Adrenal gland (tissue), 12 donors: Measurements from ENCODE around the gene SNX11. TPM values are rescaled to one million over a fixed set of nuclear protein-coding genes. Genes with fewer than 3 reads are reported as not detected.

Source experiments
- DNase-seq, 7 donors: peaks; one replicate each; pipeline ENCODE4 v3.0.0-alpha.2; 2019 to 2020
- H3K27ac ChIP-seq, 5 donors: fragments of 200-600 bp; sonication (generic) in 4 of 5; 1 replicate in 3 of 5; 2 replicates in 2 of 5; pipeline versions ENCODE4 v1.5.1 to v1.8.0; 2016 to 2020; ENCODE audit warnings: mild to moderate bottlenecking in 1 of 5
- H3K27me3 ChIP-seq: fragments of 200-600 bp; 2 replicates; pipeline ENCODE4 v1.8.0; 2021
- H3K36me3 ChIP-seq, 2 donors: fragments of 200-600 bp; replicated peaks in 1 of 2; 1 replicate in 1 of 2; 2 replicates in 1 of 2; pipeline versions ENCODE4 v1.5.1 to v1.8.0; 2018 to 2022
- H3K4me1 ChIP-seq, 2 donors: fragments of 200-600 bp; replicated peaks in 1 of 2; 1 replicate in 1 of 2; 2 replicates in 1 of 2; pipeline versions ENCODE4 v1.5.1 to v1.8.0; 2018 to 2021
- H3K4me3 ChIP-seq, 4 donors: fragments of 200-600 bp; sonication (generic) in 3 of 4; one replicate each; pipeline ENCODE4 v1.5.1; 2016 to 2018
- H3K9me3 ChIP-seq, 3 donors: fragments of 200-600 bp; sonication (generic) in 1 of 3; replicated peaks in 1 of 3; 1 replicate in 2 of 3; 2 replicates in 1 of 3; pipeline versions ENCODE4 v1.5.1 to v1.8.0; 2016 to 2021
- POLR2A ChIP-seq, 2 donors: fragments of 450-650 bp; IDR thresholded peaks; one replicate each; pipeline ENCODE4 v1.6.1; 2017; ENCODE audit warnings: antibody characterized with exemption in 2 of 2, mild to moderate bottlenecking in 2 of 2, moderate library complexity in 1 of 2
- WGBS, 4 donors: extraction: QIAGEN DNeasy Blood & Tissue Kit in 2 of 4; methylation state at CpG; one replicate each; pipeline versions ENCODE4 v1.1.5 to v1.1.7; 2013 to 2017; 5-methylcytosine and 5-hydroxymethylcytosine counted together
- intact Hi-C, 2 donors: fragments of 100-400 bp; cut with DNase I; formaldehyde crosslinking; loops; one replicate each; pipeline versions ENCODE4 v1.14.1 to v1.15.0; 2022 to 2023
- polyA plus RNA-seq, 3 donors: library from polyadenylated mRNA; stranded (reverse); fragments of 200-250 nt in 2 of 3; fragments of 350-450 nt in 1 of 3; fragmentation: Illumina TruSeq in 1 of 3; extraction: RNeasy Lipid Tissue Mini Kit (QIAGEN cat#74804) in 1 of 3; gene quantifications; one replicate each; pipeline ENCODE4 v1.2.3, GENCODE V29; 2013 to 2014
- total RNA-seq, 9 donors: library from RNA; depleted of rRNA in 4 of 9; stranded (reverse); fragments of >200 nt in 4 of 9; fragments of 120-200 nt in 1 of 9; fragmentation: NEBNext Ultra II Directional in 1 of 9; extraction: Animal tissue kit (Norgen Biotek cat#: 25700) in 1 of 9; gene quantifications; one replicate each; pipeline versions ENCODE4 v1.1.0 to v1.2.4, GENCODE V29; 2013 to 2023
- TF ChIP-seq, protein P1 (sequence below), 6 experiments: fragments of 450-650 bp in 4 of 6; fragments of 200-600 bp in 2 of 6; sonication (generic) in 1 of 6; IDR thresholded peaks; 1 replicate in 5 of 6; 2 replicates in 1 of 6; pipeline versions ENCODE4 v1.5.1 to v1.8.0; 2016 to 2021; ENCODE audit warnings: antibody characterized with exemption in 6 of 6, mild to moderate bottlenecking in 2 of 6, moderate library complexity in 1 of 6
- donor health status: healthy with polysubstance abuse.
- donor health status: Bipolar disorder and iron deficiency.
- donor health status: DM: yes; HTN: yes; CAD: no.
- donor health status: DM: no; HTN: no; CAD: no.
- donor health status: DM: no; HTN: no; CAD: no.
- donor health status: DM: yes; HTN: yes; CAD: no.

SNX11 gene
- total and polyA plus RNA-seq, 12 donors = 6.7 to 29.9 (median 15.2) TPM

DNA sequence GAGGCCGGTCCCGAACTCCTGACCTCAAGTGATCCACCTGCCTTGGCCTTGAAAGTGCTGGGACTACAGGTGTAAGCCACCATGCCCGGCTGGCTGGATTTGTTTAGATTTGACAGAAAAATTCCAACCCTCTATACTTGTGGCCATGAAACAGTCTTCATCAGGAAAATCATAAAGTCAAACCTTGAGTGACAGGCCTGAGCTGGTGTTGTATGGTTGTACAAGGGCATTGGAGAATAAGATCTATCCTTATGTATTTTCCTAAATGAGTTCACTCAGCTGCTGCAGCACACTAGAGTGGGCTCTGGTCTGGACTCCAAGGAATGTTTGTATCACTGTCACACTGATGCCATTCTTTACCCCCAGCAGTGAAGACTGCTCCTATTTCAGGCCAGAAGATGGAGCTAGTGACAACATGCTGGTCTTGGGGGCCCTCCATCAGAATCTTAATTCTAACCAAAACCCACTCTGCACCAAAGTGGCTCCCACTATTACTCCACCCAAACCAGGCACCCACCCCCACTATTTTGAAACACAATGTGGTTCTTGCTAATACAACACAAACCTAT, 27.4 kb downstream of the SNX11 start:
- no peak for DNase-seq
- intact Hi-C loops = loop anchor here in 1 of 2 donors (5.0 kb wide), 1 partner anchor 108 kb away; no protein-coding TSS in a partner anchor

DNA sequence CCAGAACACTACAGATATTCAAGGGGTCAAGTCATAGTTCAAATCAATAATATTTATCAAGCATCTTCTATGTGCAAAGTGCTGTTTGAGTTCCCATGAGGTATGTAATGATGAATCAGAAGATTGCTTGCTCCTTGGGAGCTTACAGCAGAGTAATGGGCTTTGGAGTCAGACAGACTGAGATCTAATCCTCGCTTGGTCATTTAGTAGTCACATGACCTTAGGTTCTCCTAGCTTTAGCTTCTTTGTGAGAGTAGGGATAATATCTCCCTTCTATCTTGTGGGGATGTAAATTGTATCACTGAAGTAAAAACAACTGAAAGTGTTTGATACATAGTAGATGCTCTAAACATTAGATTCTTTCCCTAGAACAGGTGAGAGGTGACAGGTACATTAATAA, 30.1 kb downstream of the SNX11 start:
- WGBS, 4 donors = 71 to 86% (median 84%) methylated on average over 1 of the region's 1 CpG
- no peaks in the 10 kb centered on the region for H3K9me3 ChIP-seq
- intact Hi-C loops = no loop called here
- no peaks in the 10 kb centered on the region for H3K27me3 ChIP-seq
- no peaks in the 10 kb centered on the region for H3K36me3 ChIP-seq
- H3K27ac ChIP-seq = no peak overlapping the region
- DNase-seq = no peak
- no peak overlapping the region for H3K4me3 ChIP-seq
- no peaks in the 10 kb centered on the region for H3K4me1 ChIP-seq
- TF ChIP-seq POLR2A (IDR thresholded peaks at IDR 0.05) = no peak
- TF ChIP-seq, protein P1, sequence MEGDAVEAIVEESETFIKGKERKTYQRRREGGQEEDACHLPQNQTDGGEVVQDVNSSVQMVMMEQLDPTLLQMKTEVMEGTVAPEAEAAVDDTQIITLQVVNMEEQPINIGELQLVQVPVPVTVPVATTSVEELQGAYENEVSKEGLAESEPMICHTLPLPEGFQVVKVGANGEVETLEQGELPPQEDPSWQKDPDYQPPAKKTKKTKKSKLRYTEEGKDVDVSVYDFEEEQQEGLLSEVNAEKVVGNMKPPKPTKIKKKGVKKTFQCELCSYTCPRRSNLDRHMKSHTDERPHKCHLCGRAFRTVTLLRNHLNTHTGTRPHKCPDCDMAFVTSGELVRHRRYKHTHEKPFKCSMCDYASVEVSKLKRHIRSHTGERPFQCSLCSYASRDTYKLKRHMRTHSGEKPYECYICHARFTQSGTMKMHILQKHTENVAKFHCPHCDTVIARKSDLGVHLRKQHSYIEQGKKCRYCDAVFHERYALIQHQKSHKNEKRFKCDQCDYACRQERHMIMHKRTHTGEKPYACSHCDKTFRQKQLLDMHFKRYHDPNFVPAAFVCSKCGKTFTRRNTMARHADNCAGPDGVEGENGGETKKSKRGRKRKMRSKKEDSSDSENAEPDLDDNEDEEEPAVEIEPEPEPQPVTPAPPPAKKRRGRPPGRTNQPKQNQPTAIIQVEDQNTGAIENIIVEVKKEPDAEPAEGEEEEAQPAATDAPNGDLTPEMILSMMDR (IDR thresholded peaks at IDR 0.05) = no peak

More for the DNA sequence above, 27.4 kb downstream of the SNX11 start:
- H3K27ac ChIP-seq = no peak overlapping the region
- no peak overlapping the region for H3K4me3 ChIP-seq
- no peaks in the 10 kb centered on the region for H3K4me1 ChIP-seq
- H3K9me3 ChIP-seq = no peaks in the 10 kb centered on the region
- 80 to 94% (median 86%) methylated on average over 3 of the region's 3 CpGs for WGBS, 4 donors
- H3K36me3 ChIP-seq = no peaks in the 10 kb centered on the region
- TF ChIP-seq POLR2A (IDR thresholded peaks at IDR 0.05) = no peak
- TF ChIP-seq, protein P1 (IDR thresholded peaks at IDR 0.05) = peak in 1 of 6 experiments; percentile 5
- no peaks in the 10 kb centered on the region for H3K27me3 ChIP-seq

DNA sequence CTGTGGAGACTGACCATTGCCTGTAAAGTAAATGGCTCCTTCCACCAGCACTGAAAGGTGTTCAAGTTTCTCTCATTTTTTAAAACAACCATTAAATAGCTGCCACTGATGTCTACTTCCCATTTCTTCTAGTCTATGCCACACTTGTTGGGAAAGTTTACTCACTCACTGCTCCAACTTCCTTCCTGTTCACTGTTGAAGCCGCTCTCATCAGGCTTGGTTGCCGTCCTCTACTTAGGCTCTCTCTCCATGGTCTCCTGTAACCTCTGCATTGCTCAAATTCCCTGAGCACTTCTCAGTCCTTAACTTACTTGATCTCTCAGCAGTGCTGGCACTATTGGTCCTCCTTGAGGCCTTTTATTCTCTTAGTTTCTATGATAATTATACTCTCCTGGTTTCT, 32.4 kb downstream of the SNX11 start:
- H3K27ac ChIP-seq = no peak overlapping the region
- H3K4me1 ChIP-seq = no peaks in the 10 kb centered on the region
- peak in 1 of 7 donors; percentile 12 for DNase-seq
- H3K9me3 ChIP-seq = no peaks in the 10 kb centered on the region
- TF ChIP-seq, protein P1 (IDR thresholded peaks at IDR 0.05) = no peak
- TF ChIP-seq POLR2A (IDR thresholded peaks at IDR 0.05) = no peak
- 60 to 79% (median 64%) methylated on average over 2 of the region's 2 CpGs for WGBS, 4 donors
- H3K27me3 ChIP-seq = no peaks in the 10 kb centered on the region
- H3K36me3 ChIP-seq = no peaks in the 10 kb centered on the region
- intact Hi-C loops = no loop called here
- H3K4me3 ChIP-seq = no peak overlapping the region

DNA sequence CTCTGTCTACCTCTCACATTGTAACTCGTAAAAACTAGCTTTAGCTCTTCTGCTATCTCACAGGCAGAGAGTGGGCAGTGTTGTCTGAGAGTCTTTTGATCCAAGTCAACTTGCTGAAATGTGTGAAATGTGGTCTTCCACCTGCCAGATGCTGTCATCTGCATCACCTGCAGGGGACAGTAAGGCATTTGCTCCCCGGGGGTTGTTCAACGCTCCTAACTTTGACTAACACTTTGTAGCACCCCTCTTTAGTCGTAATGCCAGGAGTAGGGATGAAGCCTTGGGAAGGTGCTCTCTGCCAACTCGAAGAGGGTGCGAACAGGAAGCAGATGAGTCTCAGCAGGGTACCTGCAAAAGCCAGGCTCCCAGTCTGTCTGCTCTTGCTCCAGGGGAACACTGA, 36.1 kb downstream of the SNX11 start:
- 55 to 82% (median 66%) methylated on average over 6 of the region's 6 CpGs for WGBS, 4 donors
- Histone ChIP-seq H3K36me3 (no peaks in the 10 kb centered on the region), H3K4me1 (no peaks in the 10 kb centered on the region), H3K4me3 (no peak overlapping the region), H3K9me3 (no peaks in the 10 kb centered on the region), H3K27ac (no peak overlapping the region), H3K27me3 (no peaks in the 10 kb centered on the region)
- intact Hi-C loops = no loop called here
- TF ChIP-seq, protein P1 (IDR thresholded peaks at IDR 0.05) = no peak
- no peak for TF ChIP-seq POLR2A (IDR thresholded peaks at IDR 0.05)
- no peak for DNase-seq
